Measurements from ENCODE around the gene B3GNT8. TPM values are rescaled to one million over a fixed set of nuclear protein-coding genes. Genes with fewer than 3 reads are reported as not detected.

B3GNT8 gene
- total and polyA plus RNA-seq, 2 of the 8 experiments (the other 6 are each of a cell fraction or from before 2014, with no cell fraction given) = 0.67 to 0.86 TPM

DNA sequence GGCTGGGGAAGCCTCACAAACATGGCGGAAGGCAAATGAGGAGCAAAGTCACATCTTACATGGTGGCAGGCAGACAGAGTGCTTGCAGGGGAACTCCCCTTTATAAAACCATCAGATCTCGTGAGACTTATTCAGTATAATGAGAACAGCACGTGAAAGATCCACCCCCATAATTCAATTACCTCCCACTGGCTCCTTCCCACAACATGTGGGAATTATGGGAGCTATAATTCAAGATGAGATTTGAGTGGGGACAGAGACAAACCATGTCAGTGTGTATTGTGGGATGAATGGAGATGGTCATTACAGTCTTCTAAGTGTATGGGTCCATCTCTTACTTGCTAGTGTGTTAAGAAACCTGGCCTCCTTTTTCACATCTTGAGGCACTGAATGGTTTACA, 25.2 kb downstream of the B3GNT8 start (continued):
- TF ChIP-seq GTF2F1 (IDR thresholded peaks at IDR 0.05; ENCODE audit: borderline replicate concordance, low read depth, low read length) (no peak), CTBP2 (IDR thresholded peaks at IDR 0.05; ENCODE audit: borderline replicate concordance, insufficient read depth, insufficient read length, low read length) (no peak), KDM1A (IDR thresholded peaks at IDR 0.05; ENCODE audit: borderline replicate concordance, low read length) (no peak), RNF2 (IDR thresholded peaks at IDR 0.05; ENCODE audit: borderline replicate concordance, low read depth, low read length, missing control alignments, poor library complexity, severe bottlenecking) (no peak), POLR2AphosphoS5 (IDR thresholded peaks at IDR 0.05; ENCODE audit: low read depth, low read length) (no peak)

All from H1 (cell line).